GM19328 (cell line): Measurements from ENCODE around the gene RBFOX2.
"Not testable (repeated sequence)": the region's sequence is repeated elsewhere in the genome, so short reads cannot be mapped to it uniquely, and the experiment has no call there.

Source experiments
- ATAC-seq: cut with Tn5 transposase; IDR thresholded peaks from one replicate; pipeline ENCODE4 v1.9.1; 2021; ENCODE audit warnings: mild to moderate bottlenecking, moderate library complexity; ENCODE audit not compliant: unreplicated experiment

Gene RBFOX2, protein sequence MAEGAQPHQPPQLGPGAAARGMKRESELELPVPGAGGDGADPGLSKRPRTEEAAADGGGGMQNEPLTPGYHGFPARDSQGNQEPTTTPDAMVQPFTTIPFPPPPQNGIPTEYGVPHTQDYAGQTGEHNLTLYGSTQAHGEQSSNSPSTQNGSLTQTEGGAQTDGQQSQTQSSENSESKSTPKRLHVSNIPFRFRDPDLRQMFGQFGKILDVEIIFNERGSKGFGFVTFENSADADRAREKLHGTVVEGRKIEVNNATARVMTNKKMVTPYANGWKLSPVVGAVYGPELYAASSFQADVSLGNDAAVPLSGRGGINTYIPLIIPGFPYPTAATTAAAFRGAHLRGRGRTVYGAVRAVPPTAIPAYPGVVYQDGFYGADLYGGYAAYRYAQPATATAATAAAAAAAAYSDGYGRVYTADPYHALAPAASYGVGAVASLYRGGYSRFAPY

DNA sequence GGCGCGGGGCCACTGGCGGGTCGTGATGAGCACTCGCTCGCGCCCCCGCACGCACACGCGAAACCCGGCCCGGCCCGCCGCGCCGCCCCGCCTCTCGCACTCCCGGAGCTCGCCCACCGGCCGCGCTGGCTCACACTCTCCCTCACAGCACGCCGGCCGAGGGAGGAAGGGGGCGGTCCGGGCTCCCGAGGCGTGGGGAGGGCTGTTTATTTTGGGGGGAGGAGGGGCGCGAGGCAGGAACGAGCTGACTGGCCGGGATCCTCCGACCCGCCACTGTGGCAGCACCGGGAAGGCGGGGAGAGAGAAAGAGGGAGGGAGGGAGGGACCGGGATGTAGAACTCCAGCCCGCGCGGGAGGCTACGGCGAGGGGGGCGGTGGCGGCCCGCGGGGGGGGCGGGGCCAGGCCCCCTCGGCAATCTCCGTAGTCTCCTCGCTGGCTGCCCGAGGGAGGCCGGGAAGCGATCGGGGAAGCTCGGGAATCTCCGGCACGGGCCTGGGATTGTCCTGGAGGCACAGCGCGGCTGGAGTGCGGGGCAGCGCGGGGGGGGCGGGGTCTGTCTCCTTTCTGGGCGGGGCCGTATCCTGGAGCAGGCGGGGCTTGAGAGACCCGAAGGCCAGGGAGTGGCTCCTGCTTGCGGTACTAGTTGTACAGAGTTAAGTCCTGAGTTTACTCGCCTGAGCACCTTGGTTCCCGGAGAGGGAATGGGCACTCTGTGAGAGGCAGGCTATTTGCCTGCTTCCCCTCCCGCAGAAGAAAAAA is at the start of gene RBFOX2:
Gene RBFOX2 (minus strand): TSS at position 179 of the 760 bp plus-strand sequence. CDS start 399 bp downstream, outside the sequence.
- no peak for ATAC-seq

GRCh38 chr22:36077271-36077670 is 48.6 kb upstream of the RBFOX2 start:
- no peak for ATAC-seq

- ATAC-seq: no peak
These were observed 47.1 kb upstream of the RBFOX2 start for GRCh38 chr22:36075724-36076123.

GRCh38 chr22:36075230-36075629 is 46.6 kb upstream of the RBFOX2 start:
- ATAC-seq: no peak

GRCh38 chr22:36073476-36073875 is 44.9 kb upstream of the RBFOX2 start:
- ATAC-seq: no peak

- ATAC-seq: not testable (repeated sequence)
These were observed 42.0 kb upstream of the RBFOX2 start for GRCh38 chr22:36070645-36071044.

DNA sequence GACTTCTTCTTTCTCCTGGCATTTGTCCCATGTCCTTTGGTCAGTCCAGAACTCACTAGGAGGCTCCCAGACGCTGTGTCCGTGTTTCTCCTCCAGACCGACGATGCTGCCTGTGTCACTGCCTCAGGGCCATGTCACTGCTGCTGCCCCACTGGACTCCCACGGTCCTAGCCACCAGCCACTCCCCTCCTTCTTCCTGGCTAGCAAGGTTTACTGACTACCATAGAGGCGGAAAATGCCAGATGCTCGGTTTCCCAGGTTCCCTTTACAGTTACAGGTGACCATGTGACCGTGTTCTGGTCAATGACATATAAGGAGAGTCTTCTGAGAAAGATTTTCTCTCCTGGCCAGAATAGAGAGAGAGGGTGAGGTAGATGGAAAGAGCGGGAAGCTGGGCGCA is 40.7 kb upstream of the RBFOX2 start:
- no peak for ATAC-seq

- ATAC-seq: no peak
These were observed 40.2 kb upstream of the RBFOX2 start for GRCh38 chr22:36068776-36069344.

GRCh38 chr22:36067235-36067558 is 38.6 kb upstream of the RBFOX2 start:
- ATAC-seq: no peak

GRCh38 chr22:36065775-36066544 is 37.3 kb upstream of the RBFOX2 start:
- ATAC-seq: no peak

DNA sequence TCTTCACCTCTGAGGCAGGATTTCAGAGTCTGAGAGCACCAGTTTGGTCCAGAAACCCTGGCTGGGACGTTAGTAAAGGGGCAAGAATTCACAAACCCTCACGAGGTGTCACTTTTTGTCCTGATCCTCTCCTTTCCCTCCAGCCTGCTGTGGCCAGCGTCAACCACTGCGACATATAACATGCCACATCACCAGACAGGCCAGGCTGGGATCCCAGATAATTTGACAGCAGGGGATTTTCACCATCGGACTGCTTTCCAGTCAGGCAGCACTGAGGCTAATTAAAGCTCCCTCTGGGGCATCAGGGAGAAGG is 36.8 kb upstream of the RBFOX2 start:
- no peak for ATAC-seq

DNA sequence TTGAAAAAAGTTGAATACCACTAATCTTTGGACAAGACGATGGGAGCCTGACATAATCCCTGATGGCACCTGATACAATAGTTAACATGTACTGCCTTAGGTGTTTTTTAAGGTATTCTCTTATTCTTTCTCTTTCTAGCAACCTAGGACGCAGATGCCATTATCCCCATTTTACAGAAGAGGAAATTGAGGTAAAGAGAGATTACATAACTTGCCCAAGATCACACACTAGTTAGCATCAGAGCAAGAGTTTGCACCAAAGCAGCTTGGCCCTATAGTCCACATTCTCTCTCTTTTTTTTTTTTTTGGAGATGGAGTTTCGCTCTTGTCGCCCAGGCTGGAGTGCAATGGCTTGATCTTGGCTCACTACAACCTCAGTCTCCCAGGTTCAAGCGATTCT is 35.7 kb upstream of the RBFOX2 start:
- ATAC-seq: no peak

DNA sequence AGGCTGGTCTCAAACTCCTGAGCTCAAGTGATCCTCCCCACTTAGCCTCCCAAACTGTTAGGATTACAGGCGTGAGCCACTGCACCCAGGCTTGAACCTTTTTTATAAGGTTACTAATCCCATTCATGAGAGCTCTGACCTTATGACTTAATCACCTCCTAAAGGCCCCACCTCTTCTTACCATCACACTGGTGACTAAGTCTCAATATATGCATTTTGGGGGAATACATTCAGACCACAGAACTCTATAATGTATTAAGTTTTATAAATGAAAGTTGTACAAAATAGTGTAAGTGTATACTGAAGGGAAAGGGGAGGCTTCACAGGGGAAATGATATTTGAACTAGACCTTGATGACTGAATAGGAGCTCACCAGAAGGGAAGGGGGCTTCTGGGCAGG is 28.4 kb upstream of the RBFOX2 start:
- no peak for ATAC-seq

DNA sequence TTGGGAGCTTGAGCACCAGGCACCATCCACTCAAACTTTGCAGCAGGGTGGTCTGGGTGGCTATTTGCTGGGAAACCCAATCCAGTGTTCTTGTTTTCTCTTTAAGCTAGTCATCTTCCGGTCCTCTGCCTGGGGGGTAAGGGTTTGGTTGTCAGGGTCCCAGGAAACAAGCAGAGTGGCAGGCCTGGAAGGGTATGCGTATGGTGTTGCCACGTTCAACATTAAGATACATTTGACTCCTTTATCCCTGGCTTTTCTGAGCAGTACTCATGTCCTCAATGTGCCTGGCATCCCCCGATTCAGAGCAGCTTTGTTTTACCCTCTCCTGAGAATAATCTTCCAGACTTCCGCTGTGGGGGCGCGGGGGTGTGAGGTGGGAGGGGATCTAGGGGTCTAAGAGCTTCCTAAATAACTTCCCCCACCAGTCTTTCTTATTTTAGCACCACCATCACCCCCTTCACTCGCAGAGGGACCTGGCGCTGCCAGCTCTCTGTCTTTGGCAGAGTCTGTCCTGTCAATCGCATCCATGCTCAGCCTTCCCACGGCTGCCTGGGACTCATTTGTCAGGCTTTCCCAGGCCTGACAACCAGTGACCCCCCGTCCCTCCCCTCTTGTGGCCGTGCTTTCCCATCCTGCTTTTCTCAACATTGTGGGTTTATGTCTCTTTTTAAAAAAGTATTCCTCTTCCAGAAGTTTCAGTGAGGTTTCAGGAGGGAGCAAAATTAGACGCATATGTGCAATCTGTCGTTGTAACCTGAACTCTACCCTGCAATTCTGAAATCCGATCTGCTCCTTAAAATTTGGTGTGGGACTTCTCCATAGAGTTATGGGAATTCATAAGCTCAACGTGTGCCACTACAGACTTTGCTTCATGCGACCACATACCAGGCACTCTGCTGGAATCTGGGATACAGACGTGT is 27.0 kb upstream of the RBFOX2 start:
- ATAC-seq: no peak

DNA sequence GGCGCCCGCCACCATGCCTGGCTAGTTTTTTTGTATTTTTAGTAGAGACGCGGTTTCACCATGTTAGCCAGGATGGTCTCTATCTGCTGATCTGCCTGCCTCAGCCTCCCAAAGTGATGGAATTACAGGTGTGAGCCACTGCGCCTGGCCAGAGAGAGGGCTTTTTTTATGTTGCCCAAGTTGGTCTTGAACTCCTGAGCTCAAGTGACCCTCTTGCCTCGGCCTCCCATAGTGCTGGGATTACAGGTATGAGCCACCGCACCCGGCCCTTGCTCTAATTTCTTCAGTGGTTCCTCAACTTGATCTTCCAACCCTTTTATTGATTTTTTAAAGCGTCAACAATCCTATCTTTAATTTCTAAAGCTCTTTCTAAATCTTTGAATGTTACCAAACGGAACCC is 25.8 kb upstream of the RBFOX2 start:
- ATAC-seq: not testable (repeated sequence)

DNA sequence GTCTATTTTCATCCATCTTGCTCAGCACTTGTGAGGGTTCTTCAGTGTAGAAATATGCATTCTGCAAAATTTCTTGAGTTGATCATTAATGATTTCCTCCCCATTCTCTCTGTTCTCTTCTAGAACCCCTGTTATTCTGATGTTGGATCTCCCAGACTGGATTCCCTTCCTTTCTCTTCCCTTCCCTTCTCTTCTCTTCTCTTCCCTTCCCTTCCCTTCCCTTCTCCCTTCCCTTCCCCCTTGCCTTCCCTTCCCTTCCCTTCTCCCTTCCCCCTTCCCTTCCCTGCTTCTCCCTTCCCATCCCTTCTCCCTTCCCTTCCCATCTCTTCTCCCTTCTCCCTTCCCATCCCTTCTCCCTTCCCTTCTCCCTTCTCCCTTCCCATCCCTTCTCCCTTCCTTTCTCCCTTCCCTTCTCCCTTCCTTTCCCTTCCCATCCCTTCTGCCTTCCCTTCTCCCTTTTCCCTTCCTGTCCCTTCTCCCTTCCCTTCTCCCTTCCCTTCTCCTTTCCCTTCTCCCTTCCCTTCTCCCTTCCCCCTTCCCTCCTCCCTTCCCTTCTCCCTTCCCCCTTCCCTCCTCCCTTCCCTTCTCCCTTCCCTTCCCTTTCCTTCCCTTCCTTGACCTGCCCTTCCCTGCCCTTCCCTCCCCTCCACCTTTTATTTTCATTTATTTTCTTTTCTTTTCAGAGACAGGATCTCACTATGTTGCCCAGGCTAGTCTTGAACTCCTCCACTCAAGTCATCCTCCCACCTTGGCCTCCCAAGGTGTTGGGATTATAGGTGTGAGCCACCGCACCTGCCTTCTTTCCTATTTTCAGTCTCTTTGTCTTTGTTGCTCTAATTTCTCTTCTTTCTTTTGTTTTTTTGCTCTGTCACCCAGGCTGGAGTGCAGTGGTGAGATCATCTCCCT is 24.9 kb upstream of the RBFOX2 start:
- no peak for ATAC-seq

DNA sequence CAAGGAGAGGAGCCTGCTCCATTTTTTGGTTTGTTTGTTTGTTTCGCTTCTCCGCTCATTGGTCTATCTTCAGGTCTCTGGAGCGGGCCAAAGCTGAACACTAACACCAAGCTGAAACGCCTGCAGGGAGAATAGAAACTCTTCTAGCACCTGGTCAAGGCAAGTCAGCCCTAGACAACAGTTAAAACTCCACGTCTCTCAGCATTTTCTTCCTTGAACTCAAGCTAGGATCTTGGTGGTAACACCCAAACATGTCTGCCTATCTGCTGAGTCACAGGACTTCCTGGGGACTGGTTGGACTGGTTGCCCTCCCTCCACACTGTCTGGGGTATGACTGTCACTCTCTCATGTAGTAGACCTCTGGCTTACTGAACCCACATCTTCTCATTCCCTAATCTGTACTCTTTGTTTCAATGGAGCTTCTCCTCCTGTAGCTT is 23.9 kb upstream of the RBFOX2 start:
- no peak for ATAC-seq

DNA sequence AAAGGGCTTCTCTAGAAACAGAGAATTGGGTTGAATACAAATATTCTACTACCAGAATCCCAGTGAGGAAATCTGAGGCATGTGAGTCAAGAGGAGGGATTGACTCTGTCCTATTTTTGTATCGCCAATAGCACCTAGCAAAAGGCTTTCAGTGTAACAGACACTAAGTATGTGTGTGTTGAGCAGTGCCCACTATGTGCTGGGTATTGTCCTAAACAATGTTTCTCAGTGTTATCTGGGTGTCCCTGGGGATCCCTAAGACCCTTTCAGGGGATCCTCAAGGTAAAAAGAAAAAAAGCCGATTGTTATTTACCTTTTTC is 21.0 kb upstream of the RBFOX2 start:
- ATAC-seq: no peak

DNA sequence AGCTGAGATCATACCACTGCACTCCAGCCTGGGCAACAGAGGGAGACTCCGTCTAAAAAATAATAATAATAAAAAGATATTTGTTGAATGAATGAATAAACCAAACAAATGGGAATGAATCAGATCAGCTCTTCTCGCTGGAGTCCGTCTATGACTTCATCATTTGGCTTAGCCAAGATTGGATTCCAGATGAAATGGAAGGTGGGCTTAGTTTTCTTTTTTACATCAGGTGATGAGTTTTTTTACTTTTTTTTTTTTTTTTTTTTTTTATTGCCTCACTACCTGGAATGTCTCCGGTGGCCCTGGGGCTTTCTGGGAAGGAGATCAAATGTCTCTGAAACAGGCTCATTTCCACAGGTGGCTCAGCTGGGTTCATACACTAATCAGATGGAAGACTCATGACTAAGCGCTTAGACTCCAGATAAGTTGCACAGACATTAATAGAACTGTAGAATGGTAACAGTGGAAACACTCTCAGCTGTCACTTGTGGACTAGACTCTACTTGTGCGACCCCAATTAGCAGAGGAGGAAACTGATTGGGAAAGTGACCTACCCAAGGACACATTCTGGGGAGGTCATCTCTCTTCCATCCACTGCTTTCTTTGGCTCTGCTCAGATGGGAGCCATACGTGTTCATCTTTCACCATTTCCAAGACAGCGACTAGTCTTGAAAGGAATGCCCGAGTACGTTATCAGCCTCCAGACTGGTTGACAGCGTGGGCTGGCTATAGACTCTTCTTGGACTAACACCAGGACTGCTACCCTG is 20.5 kb upstream of the RBFOX2 start:
- no peak for ATAC-seq
